ENCODE measurements around the gene SPATA2.

- TF ChIP-seq CTCF (IDR thresholded peaks at IDR 0.05): no peak
- TF ChIP-seq POLR2AphosphoS5 (IDR thresholded peaks at IDR 0.05; ENCODE audit: insufficient read depth in 1 of 2, low read depth in 1 of 2): no peak
- TF ChIP-seq POLR2A (IDR thresholded peaks at IDR 0.05): no peak
Observed at GRCh38 chr20:49913399-49914047, 1.8 kb downstream of the SPATA2 start.
